ENCODE data around the gene DHX34. TPM values are rescaled to one million over a fixed set of nuclear protein-coding genes. Genes with fewer than 3 reads are reported as not detected.
"Not testable (repeated sequence)": the region's sequence is repeated elsewhere in the genome, so short reads cannot be mapped to it uniquely, and the experiment has no call there.

DHX34 gene
- total RNA-seq, 1 experiment from 2014 or later, result 29.7 TPM

GRCh38 chr19:47363758-47364531 lies 14.8 kb downstream of the DHX34 start:
- peak; percentile 54 for DNase-seq (ENCODE audit: low read depth)

- DNase-seq (ENCODE audit: low read depth), result not testable (repeated sequence)
Observed at GRCh38 chr19:47365455-47365854, 16.3 kb downstream of the DHX34 start.

- peak; percentile 32 for DNase-seq (ENCODE audit: low read depth)
Observed at GRCh38 chr19:47370045-47370611, 21.0 kb downstream of the DHX34 start.

- DNase-seq (ENCODE audit: low read depth), result no peak
Observed at GRCh38 chr19:47371261-47371660, 22.1 kb downstream of the DHX34 start.

- DNase-seq (ENCODE audit: low read depth), result no peak
Observed at GRCh38 chr19:47372603-47373002, 23.5 kb downstream of the DHX34 start.

- no peak for DNase-seq (ENCODE audit: low read depth)
Observed at GRCh38 chr19:47373246-47374240, 24.4 kb downstream of the DHX34 start.

GRCh38 chr19:47374876-47375693 lies 26.0 kb downstream of the DHX34 start:
- no peak for DNase-seq (ENCODE audit: low read depth)

- DNase-seq (ENCODE audit: low read depth), result no peak
Observed at GRCh38 chr19:47375694-47376588, 26.8 kb downstream of the DHX34 start.

GRCh38 chr19:47376589-47377144 lies 27.6 kb downstream of the DHX34 start:
- no peak for DNase-seq (ENCODE audit: low read depth)

- DNase-seq (ENCODE audit: low read depth), result no peak
Observed at GRCh38 chr19:47377208-47377701, 28.1 kb downstream of the DHX34 start.

GRCh38 chr19:47377801-47378200 lies 28.7 kb downstream of the DHX34 start:
- no peak for DNase-seq (ENCODE audit: low read depth)

- DNase-seq (ENCODE audit: low read depth), result no peak
Observed at GRCh38 chr19:47378246-47378645, 29.1 kb downstream of the DHX34 start.

- DNase-seq (ENCODE audit: low read depth), result no peak
Observed at GRCh38 chr19:47379381-47379938, 30.3 kb downstream of the DHX34 start.

GRCh38 chr19:47380559-47380958 lies 31.4 kb downstream of the DHX34 start:
- DNase-seq (ENCODE audit: low read depth), result no peak

GRCh38 chr19:47381121-47381520 lies 32.0 kb downstream of the DHX34 start:
- DNase-seq (ENCODE audit: low read depth), result no peak

GRCh38 chr19:47381653-47382279 lies 32.7 kb downstream of the DHX34 start:
- no peak for DNase-seq (ENCODE audit: low read depth)

- DNase-seq (ENCODE audit: low read depth), result not testable (repeated sequence)
Observed at GRCh38 chr19:47383890-47384289, 34.8 kb downstream of the DHX34 start.

- DNase-seq (ENCODE audit: low read depth), result not testable (repeated sequence)
Observed at GRCh38 chr19:47384533-47384932, 35.4 kb downstream of the DHX34 start.

- DNase-seq (ENCODE audit: low read depth), result not testable (repeated sequence)
Observed at GRCh38 chr19:47386582-47386981, 37.5 kb downstream of the DHX34 start.

Measured in Daoy (cell line).